ENCODE results near the gene TMBIM4. TPM values are rescaled to one million over a fixed set of nuclear protein-coding genes. Genes with fewer than 3 reads are reported as not detected.

The TMBIM4 gene
- polyA plus RNA-seq, 3 donors: 123 to 163 (median 126) TPM

GRCh38 chr12:66152732-66153131 is 17.1 kb downstream of the TMBIM4 start:
- WGBS, 3 donors: 67 to 92% (median 69%) methylated on average over 1 of the region's 1 CpG
- H3K27ac ChIP-seq (ENCODE audit: low read depth, low read length): no peak overlapping the region

- 62 to 81% (median 70%) methylated on average over 5 of the region's 5 CpGs for WGBS, 3 donors
- H3K27ac ChIP-seq (ENCODE audit: low read depth, low read length): no peak overlapping the region
Measured at GRCh38 chr12:66149702-66150398, 19.9 kb downstream of the TMBIM4 start.

- no peak overlapping the region for H3K27ac ChIP-seq (ENCODE audit: low read depth, low read length)
- WGBS, 3 donors: 23 to 53% (median 31%) methylated on average over 7 of the region's 7 CpGs
Measured at GRCh38 chr12:66144791-66145754, 24.7 kb downstream of the TMBIM4 start.

- no peak overlapping the region for H3K27ac ChIP-seq (ENCODE audit: low read depth, low read length)
- WGBS, 3 donors: 94 to 100% (median 97%) methylated on average over 1 of the region's 1 CpG
Measured at GRCh38 chr12:66143868-66144267, 25.9 kb downstream of the TMBIM4 start.

- H3K27ac ChIP-seq (ENCODE audit: low read depth, low read length): no peak overlapping the region
Measured at GRCh38 chr12:66142826-66143225, 27.0 kb downstream of the TMBIM4 start.

GRCh38 chr12:66141299-66141698 is 28.5 kb downstream of the TMBIM4 start:
- 98 to 99% (median 98%) methylated on average over 2 of the region's 2 CpGs for WGBS, 3 donors
- H3K27ac ChIP-seq (ENCODE audit: low read depth, low read length): no peak overlapping the region

- no peak overlapping the region for H3K27ac ChIP-seq (ENCODE audit: low read depth, low read length)
Measured at GRCh38 chr12:66140731-66141130, 29.1 kb downstream of the TMBIM4 start.

- WGBS, 3 donors: 96 to 100% (median 99%) methylated on average over 2 of the region's 2 CpGs
- no peak overlapping the region for H3K27ac ChIP-seq (ENCODE audit: low read depth, low read length)
Measured at GRCh38 chr12:66139328-66139727, 30.5 kb downstream of the TMBIM4 start.

GRCh38 chr12:66137937-66138336 is 31.9 kb downstream of the TMBIM4 start:
- H3K27ac ChIP-seq (ENCODE audit: low read depth, low read length): no peak overlapping the region
- 97 to 100% (median 98%) methylated on average over 3 of the region's 3 CpGs for WGBS, 3 donors

- no peak overlapping the region for H3K27ac ChIP-seq (ENCODE audit: low read depth, low read length)
Measured at GRCh38 chr12:66132408-66132807, 37.4 kb downstream of the TMBIM4 start.

- 4 to 10% (median 8%) methylated on average over 11 of the region's 11 CpGs for WGBS, 3 donors
- H3K27ac ChIP-seq (ENCODE audit: low read depth, low read length): no peak overlapping the region
Measured at GRCh38 chr12:66131067-66131688, 38.6 kb downstream of the TMBIM4 start.

GRCh38 chr12:66130267-66131066 is 39.3 kb downstream of the TMBIM4 start, which contains the start of gene LLPH:
TSS of gene LLPH (minus strand) at chr12:66130750. CDS start at chr12:66129106, 1,644 bp downstream.
- WGBS, 3 donors: 0 to 1% (median 0%) methylated on average over 49 of the region's 49 CpGs
- no peak within 1 kb of the TSS for H3K27ac ChIP-seq (ENCODE audit: low read depth, low read length)

GRCh38 chr12:66129934-66130266 is 39.9 kb downstream of the TMBIM4 start:
- no peak overlapping the region for H3K27ac ChIP-seq (ENCODE audit: low read depth, low read length)

GRCh38 chr12:66127650-66128049 is 42.1 kb downstream of the TMBIM4 start:
- WGBS, 3 donors: 38 to 69% (median 66%) methylated on average over 1 of the region's 1 CpG

More at GRCh38 chr12:66129934-66130266, 39.9 kb downstream of the TMBIM4 start:
- WGBS, 3 donors: 3 to 5% (median 3%) methylated on average over 8 of the region's 8 CpGs

GRCh38 chr12:66120477-66120876 is 49.3 kb downstream of the TMBIM4 start:
- no peak overlapping the region for H3K27ac ChIP-seq (ENCODE audit: low read depth, low read length)
- 44 to 86% (median 85%) methylated on average over 1 of the region's 1 CpG for WGBS, 3 donors

More at GRCh38 chr12:66127650-66128049, 42.1 kb downstream of the TMBIM4 start:
- no peak overlapping the region for H3K27ac ChIP-seq (ENCODE audit: low read depth, low read length)

- H3K27ac ChIP-seq (ENCODE audit: low read depth, low read length): no peak overlapping the region
- 86 to 95% (median 89%) methylated on average over 1 of the region's 1 CpG for WGBS, 3 donors
Measured at GRCh38 chr12:66119870-66120241, 49.9 kb downstream of the TMBIM4 start.

- 73 to 84% (median 79%) methylated on average over 2 of the region's 2 CpGs for WGBS, 3 donors
- H3K27ac ChIP-seq (ENCODE audit: low read depth, low read length): no peak overlapping the region
Measured at GRCh38 chr12:66119229-66119869, 50.4 kb downstream of the TMBIM4 start.
